ENCODE measurements around the gene HSD17B7. TPM values are rescaled to one million over a fixed set of nuclear protein-coding genes. Genes with fewer than 3 reads are reported as not detected.
"Not testable (repeated sequence)": the region's sequence is repeated elsewhere in the genome, so short reads cannot be mapped to it uniquely, and the experiment has no call there.

HSD17B7 gene
- total RNA-seq, 2 experiments from 2014 or later = 22.5 to 23.8 TPM

DNA sequence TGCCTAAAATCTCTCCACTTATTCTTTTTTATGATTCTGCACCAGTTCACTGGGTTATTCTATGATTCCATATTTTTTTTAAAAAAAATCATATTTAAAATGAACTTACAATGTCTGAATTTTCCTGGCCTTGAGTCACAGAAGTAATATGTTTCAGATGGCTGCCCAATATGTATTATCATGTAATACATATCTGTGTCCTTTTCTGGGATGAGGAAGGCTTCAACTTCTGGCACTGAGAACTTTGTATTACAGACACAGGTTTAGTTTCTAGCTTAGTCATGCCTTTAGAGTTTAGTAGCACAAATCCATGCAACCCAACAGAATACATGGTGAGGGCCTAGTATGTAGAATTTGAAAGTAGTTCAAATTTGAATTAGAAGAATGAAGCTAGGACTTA, 7.8 kb upstream of the HSD17B7 start:
- Mint-ChIP-seq H3K9me3 (no peaks in the 10 kb centered on the region), H3K27me3 (peaks cover 20% of the 10 kb centered on the region), H3K4me1 (no peaks in the 10 kb centered on the region), H3K36me3 (ENCODE audit: low read depth) (no peaks in the 10 kb centered on the region), H3K4me3 (no peak overlapping the region), H3K27ac (no peak overlapping the region)
- ChIA-PET POLR2A (no interaction called here), CTCF (no interaction called here)
- DNase-seq = no peak

DNA sequence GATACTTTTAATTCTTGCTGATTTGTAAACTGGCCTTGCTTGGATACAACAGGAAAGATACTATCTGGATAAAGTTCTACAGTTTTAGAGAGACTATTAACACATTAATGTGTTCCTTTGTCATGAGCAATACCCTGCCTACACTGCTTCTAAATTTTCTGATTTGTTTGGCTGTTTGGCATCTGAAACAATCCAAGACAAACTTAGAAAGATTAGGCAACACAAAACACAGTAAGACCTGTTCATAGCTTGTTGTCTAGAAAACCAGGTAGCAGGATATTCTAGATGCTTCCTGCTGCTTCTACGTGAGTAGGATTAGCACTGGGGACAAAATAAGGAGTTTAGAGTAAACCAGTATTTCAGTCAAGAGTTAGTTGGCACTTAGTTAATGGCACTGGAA, 5.6 kb upstream of the HSD17B7 start:
- DNase-seq; H3K4me3 Mint-ChIP-seq; H3K36me3 Mint-ChIP-seq (ENCODE audit: low read depth); CTCF ChIA-PET; POLR2A ChIA-PET; H3K4me1 Mint-ChIP-seq; H3K9me3 Mint-ChIP-seq; H3K27ac Mint-ChIP-seq: not testable (repeated sequence)
- H3K27me3 Mint-ChIP-seq = peaks cover 20% of the 10 kb centered on the region

DNA sequence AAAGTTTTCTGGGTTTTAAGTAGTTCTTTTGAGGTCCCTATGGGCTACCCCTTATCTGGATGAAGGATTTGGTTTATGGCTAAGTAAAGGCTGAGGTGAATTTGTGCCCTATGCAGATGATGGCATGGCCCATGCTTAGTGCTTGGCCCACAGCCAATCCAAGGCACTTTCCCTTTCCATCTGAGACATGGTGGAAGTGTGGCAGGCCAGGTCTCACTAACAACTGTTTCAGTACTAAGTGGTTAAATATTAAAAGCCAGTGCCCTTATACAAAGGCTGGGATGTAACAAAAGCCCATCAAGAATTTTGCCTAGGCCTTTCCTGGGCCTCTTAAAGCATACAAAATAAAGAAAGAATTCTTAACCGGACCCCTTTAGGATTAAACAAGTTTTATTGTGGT, 1.7 kb upstream of the HSD17B7 start:
- H3K27me3 Mint-ChIP-seq; H3K36me3 Mint-ChIP-seq (ENCODE audit: low read depth); H3K4me3 Mint-ChIP-seq; H3K9me3 Mint-ChIP-seq; POLR2A ChIA-PET; DNase-seq: not testable (repeated sequence)
- H3K27ac Mint-ChIP-seq = peak overlapping the region; percentile 13
- H3K4me1 Mint-ChIP-seq = peaks cover 12% of the 10 kb centered on the region
- CTCF ChIA-PET = interaction anchor here (0.7 kb wide), 1 partner anchor 54 kb away, joined by 6 read pairs; no protein-coding TSS in a partner anchor

DNA sequence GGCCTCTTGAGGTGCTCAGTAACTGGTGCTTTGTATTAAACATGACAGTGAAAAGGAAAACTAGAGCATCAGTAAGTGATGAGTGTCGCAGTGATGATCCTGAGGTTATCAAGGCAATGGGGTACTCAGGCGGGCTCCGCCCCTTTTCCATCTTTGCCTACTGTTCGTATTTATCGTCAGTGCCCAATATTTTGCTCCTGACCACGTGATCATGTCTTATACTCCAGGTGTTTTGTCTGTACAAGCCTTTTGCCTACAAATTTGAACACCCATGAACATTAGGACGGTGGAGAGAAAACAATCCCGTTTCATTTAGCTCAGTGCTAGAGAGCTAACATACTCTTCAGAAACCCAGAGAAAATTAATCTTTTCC, 469 bp downstream of the HSD17B7 start:
- POLR2A ChIA-PET, H3K9me3 Mint-ChIP-seq, H3K27me3 Mint-ChIP-seq, CTCF ChIA-PET: not testable (repeated sequence)
- peak; percentile 9 for DNase-seq
- H3K36me3 Mint-ChIP-seq (ENCODE audit: low read depth) = peaks cover 11% of the 10 kb centered on the region
- H3K4me3 Mint-ChIP-seq = peak overlapping the region; percentile 87
- peaks cover 14% of the 10 kb centered on the region for H3K4me1 Mint-ChIP-seq
- H3K27ac Mint-ChIP-seq = peak overlapping the region; percentile 98

DNA sequence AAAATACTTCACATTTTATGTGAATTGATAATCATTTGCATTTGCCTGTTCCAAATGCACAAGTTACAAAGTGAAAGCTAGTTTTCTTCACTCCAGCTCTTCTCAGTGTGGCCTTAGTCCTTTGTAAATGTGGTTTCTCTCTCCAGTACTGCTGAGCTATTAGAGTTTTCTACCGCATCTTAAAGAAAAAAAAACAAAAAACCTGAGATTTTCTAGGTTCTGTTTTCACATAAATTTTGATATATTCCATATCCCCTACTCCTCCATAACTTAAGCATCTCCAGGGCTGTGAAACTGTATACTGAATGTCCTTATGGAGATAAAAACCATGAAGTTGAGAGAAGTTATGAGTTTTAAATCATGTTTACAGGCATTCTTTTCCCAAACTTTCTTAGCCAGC, 3.8 kb downstream of the HSD17B7 start:
- DNase-seq, H3K4me3 Mint-ChIP-seq, H3K9me3 Mint-ChIP-seq, POLR2A ChIA-PET, CTCF ChIA-PET, H3K27ac Mint-ChIP-seq, H3K27me3 Mint-ChIP-seq: not testable (repeated sequence)
- peaks cover 23% of the 10 kb centered on the region for H3K36me3 Mint-ChIP-seq (ENCODE audit: low read depth)
- H3K4me1 Mint-ChIP-seq = peaks cover 18% of the 10 kb centered on the region

DNA sequence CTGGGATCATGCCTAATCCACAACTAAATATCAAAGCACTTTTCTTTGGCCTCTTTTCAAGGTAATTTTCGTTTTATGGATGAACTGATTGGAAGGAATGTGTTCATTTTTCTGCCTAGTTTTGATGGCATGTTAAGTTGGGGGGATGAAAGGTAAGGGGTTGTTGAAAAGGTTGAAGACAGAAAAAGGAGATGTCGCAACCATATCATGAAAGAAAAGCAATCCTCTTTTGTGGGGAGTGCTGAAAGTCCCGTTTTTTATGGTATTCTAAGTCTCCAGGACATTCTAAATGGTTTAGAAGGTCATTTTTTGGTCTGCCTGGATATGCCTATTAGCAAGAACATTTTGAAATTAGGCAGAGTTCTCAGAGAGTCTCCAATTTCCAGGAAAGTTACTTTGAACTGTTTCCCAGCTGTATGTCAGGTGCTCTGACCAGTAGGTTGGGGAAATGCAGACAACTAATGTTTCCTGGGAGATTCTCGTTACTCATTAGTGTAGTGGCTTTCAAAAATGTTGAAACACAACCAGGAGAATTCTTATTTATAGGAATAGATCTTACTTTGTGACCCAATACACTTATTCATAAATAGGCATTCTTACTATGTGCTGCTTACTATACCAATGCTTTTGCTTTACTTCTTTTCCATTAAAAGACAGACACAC, 6.2 kb downstream of the HSD17B7 start:
- H3K27me3 Mint-ChIP-seq, DNase-seq, H3K9me3 Mint-ChIP-seq, H3K27ac Mint-ChIP-seq, CTCF ChIA-PET, H3K4me3 Mint-ChIP-seq, POLR2A ChIA-PET: not testable (repeated sequence)
- H3K4me1 Mint-ChIP-seq = peaks cover 14% of the 10 kb centered on the region
- H3K36me3 Mint-ChIP-seq (ENCODE audit: low read depth) = peaks cover 37% of the 10 kb centered on the region

DNA sequence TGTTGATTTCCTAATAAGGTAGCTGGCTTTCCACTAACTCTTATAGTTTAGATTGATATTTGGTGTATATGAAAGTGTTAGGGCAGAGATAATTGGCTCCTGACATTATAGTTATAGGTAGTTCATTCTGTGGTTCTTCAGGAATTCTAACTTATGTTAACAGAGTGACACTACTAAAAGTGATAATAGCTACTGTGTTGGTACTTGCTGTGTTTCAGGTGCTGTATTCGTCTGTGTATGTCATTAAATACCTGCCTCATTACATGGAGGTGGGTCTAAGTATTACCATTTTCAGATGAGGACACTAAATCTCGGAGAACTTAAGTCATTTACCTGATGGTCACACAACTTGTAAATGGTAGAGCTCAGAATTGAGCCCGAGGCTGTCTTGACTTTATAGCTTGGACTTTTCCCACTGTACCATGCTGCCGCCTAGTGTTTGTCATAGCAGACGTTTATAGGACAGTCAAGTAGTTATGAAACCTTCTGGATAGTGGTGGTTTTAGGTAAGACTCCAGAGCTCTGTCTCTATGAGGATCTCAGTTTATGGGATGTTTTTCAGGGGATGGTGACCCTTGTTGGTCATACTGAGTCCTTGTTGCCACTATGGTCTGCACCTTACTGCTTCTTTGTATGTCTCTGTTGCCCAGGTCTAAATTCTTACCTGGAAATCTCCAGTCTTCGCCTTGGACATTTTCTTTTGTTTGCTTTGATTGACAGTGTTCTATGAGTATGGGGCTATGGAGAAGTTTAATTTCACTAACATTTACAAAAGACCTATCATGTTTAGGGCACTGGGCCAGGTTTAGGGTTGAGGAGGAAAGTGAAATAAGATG, 9.7 kb downstream of the HSD17B7 start:
- H3K9me3 Mint-ChIP-seq, H3K4me3 Mint-ChIP-seq, POLR2A ChIA-PET, DNase-seq, H3K4me1 Mint-ChIP-seq, H3K27ac Mint-ChIP-seq, H3K27me3 Mint-ChIP-seq: not testable (repeated sequence)
- CTCF ChIA-PET = interaction anchor here (0.9 kb wide), 1 partner anchor 183 kb away, joined by 3 read pairs; no protein-coding TSS in a partner anchor
- H3K36me3 Mint-ChIP-seq (ENCODE audit: low read depth) = peaks cover 48% of the 10 kb centered on the region

DNA sequence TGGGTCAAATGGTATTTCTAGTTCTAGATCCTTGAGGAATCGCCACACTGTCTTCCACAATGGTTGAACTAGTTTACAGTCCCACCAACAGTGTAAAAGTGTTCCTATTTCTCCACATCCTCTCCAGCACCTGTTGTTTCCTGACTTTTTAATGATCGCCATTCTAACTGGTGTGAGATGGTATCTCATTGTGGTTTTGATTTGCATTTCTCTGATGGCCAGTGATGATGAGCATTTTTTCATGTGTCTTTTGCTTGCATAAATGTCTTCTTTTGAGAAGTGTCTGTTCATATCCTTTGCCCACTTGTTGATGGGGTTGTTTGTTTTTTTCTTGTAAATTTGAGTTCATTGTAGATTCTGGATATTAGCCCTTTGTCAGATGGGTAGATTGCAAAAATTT, 17.0 kb downstream of the HSD17B7 start:
- CTCF ChIA-PET, H3K27ac Mint-ChIP-seq, DNase-seq, H3K9me3 Mint-ChIP-seq, H3K27me3 Mint-ChIP-seq, H3K4me1 Mint-ChIP-seq, H3K4me3 Mint-ChIP-seq, POLR2A ChIA-PET: not testable (repeated sequence)
- H3K36me3 Mint-ChIP-seq (ENCODE audit: low read depth) = peaks cover 65% of the 10 kb centered on the region

DNA sequence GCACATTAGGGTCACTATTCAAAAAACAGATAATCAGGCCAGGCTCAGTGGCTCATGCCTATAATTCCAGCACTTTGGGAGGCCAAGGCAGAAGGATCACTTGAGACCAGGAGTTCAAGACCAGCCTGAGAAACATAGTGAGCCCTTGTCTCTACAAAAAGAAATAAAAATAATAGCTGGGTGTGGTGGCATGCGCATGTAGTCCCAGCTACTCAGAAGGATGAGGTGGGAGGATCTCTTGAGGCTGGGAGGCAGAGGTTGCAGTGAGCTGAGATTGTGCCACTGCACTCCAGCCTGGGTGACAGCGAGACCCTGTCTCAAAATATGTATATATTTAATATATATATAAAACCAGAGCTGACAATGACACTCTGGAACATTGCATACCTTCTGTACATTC, 21.9 kb downstream of the HSD17B7 start:
- H3K27ac Mint-ChIP-seq, CTCF ChIA-PET, H3K4me1 Mint-ChIP-seq, POLR2A ChIA-PET, H3K27me3 Mint-ChIP-seq, H3K9me3 Mint-ChIP-seq, DNase-seq, H3K4me3 Mint-ChIP-seq: not testable (repeated sequence)
- H3K36me3 Mint-ChIP-seq (ENCODE audit: low read depth) = peaks cover 31% of the 10 kb centered on the region

DNA sequence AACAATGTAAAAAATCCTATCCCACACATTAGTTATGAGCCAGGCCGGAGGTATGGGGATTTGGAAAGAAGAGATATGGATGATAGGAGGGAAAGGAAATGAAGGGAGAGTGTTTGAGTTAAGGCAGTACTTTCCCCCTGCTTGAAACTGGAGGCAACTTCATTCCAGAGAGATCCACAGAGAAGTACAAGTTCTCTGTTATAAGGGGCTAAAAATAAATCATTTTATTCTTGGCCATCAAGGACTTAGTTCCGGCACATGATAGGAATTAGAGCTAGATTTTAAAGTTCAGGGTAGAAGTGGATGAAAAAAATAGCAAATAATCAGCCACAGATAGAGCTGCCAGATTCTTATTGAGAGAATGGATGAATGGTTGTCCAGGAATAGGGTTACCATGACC, 27.6 kb downstream of the HSD17B7 start:
- H3K27ac Mint-ChIP-seq; POLR2A ChIA-PET; H3K4me3 Mint-ChIP-seq; DNase-seq; H3K9me3 Mint-ChIP-seq; CTCF ChIA-PET; H3K36me3 Mint-ChIP-seq (ENCODE audit: low read depth): not testable (repeated sequence)
- Mint-ChIP-seq H3K4me1 (peaks cover 14% of the 10 kb centered on the region), H3K27me3 (peaks cover 21% of the 10 kb centered on the region)

DNA sequence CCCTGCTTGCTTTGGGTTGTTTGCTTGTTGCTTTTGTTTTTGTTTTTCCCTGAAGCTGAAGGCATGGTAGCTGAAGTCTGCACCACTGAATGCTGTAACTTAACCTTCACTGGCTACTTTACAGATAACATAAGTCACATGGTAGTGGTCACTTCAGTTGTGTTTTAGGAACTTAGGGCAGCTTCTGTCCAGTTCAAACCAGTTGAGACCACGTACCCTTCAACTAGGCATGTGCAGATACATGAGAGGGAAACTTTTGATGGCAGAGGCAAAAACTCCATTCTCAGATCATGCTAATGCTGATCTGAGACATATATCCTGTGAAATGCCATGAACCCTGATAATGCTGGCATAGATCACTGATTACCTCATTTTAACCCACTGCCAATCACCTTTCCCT, 28.2 kb downstream of the HSD17B7 start:
- H3K36me3 Mint-ChIP-seq (ENCODE audit: low read depth); DNase-seq; H3K9me3 Mint-ChIP-seq; CTCF ChIA-PET; H3K4me3 Mint-ChIP-seq; H3K27ac Mint-ChIP-seq; POLR2A ChIA-PET: not testable (repeated sequence)
- H3K4me1 Mint-ChIP-seq = peaks cover 16% of the 10 kb centered on the region
- peaks cover 25% of the 10 kb centered on the region for H3K27me3 Mint-ChIP-seq

DNA sequence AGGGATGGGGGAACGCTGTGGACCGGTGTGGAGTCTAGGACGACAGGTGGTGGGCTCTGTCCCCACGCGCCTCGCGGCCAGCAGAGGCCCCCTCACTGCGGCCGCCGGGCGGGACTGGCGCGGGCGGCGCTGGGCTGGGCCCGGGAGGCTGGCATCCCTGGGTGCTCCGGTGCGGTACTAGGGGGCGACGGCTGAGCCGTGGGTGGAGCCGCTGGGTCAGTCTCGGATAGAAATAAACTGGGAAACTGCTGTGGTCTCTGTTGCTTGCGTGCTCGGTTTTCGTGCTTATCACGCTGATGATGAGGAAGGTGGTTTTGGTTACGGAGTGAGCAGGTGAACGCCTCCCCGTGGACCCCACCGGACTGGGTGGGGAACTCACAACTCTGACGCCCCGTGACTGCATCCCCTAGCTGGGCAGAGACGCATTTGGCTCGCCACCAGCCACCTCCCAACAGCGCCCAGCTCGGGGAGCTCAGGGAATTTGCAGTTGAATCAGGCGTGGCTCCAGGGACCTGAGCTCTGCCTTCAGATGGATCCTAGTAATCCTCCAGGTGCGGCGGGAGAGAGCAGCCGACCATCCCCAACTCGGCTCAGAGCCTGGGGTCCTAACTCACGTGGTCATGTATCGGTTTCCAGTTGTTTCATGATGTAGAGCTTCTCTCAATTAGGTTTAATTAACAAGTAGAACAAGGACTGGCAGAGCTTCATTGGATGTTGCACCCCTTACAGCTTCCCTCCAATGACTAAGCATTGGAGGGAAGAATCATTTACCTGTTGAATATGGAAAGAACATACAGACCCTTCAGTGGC, 32.1 kb downstream of the HSD17B7 start:
- Mint-ChIP-seq H3K4me1 (peaks cover 16% of the 10 kb centered on the region), H3K9me3 (no peaks in the 10 kb centered on the region), H3K27me3 (peaks cover 39% of the 10 kb centered on the region), H3K27ac (no peak overlapping the region), H3K4me3 (peak overlapping the region; percentile 55), H3K36me3 (ENCODE audit: low read depth) (no peaks in the 10 kb centered on the region)
- no peak for DNase-seq
- ChIA-PET POLR2A (no interaction called here), CTCF (interaction anchor here (1.5 kb wide), 1 partner anchor 31 kb away, joined by 4 read pairs; no protein-coding TSS in a partner anchor)

DNA sequence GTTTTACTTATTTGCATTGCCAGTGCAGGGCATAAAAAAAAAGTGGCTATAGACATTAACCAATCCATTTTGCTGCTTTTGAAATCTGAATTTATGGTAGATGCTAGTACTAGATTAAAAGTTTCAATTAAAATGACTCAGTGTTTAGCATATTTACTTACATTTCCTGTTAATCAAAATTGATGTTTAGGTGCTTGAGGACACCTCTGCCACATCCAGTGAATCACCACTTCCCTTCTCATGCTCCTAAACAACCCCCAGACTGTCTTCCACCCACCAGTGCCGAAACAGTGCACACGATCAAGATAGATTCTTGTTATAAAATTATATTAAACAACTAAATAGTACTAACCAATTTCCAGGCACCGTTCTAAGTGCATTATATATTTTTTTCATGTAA, 32.7 kb downstream of the HSD17B7 start:
- no peaks in the 10 kb centered on the region for H3K9me3 Mint-ChIP-seq
- peaks cover 16% of the 10 kb centered on the region for H3K4me1 Mint-ChIP-seq
- peaks cover 40% of the 10 kb centered on the region for H3K27me3 Mint-ChIP-seq
- ChIA-PET POLR2A (no interaction called here), CTCF (interaction anchor here (1.5 kb wide), 1 partner anchor 30 kb away, joined by 4 read pairs; no protein-coding TSS in a partner anchor)
- DNase-seq = no peak
- no peaks in the 10 kb centered on the region for H3K36me3 Mint-ChIP-seq (ENCODE audit: low read depth)
- no peak overlapping the region for H3K27ac Mint-ChIP-seq
- no peak overlapping the region for H3K4me3 Mint-ChIP-seq

All from activated CD4-positive, alpha-beta T cell treated with anti-CD3 and anti-CD28 coated beads, Interleukin-2, amount 10 ng/mL, durations not matched to agents 7 days and 5 days (primary cell).